GM20000 (cell line): ENCODE results near the gene PPP6C.

Source experiments
- DNase-seq: peaks from one replicate; pipeline ENCODE4 v3.0.0; 2012; ENCODE audit warnings: low spot score
- TF ChIP-seq, protein P1 (sequence below): IDR thresholded peaks from 2 replicates; pipeline ENCODE4 v1.5.1; 2012; ENCODE audit warnings: mild to moderate bottlenecking, control low read depth; ENCODE audit errors: extremely low read depth, missing control alignments

Gene PPP6C

DNA sequence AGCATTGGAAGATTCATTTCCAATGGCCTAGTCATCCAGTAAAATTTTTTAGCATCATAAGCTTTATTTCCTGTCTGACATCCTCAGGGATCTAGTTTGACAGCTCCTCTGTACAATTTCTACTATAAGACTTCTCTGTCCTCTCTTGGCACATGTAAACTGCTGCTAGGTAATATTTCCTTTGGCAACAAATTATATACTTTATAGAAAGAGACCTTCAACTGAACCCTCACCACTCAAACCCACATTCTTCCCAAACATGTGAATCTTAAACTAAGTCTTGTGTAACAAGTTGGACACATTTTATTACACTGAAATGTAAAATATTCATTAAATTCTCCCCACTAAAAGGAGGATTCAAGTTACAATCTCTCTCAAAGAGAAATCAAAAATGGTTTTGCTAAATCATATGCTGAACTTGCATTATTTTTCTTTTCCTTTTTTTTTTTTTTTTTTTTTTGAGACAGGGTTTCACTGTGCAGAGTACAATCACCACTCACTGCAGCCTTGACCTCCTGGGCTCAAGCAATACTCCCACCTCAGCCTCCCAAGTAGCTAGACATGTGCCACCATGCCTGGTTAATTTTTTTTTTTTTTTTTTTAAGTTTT lies 83.2 kb downstream of the PPP6C start:
- TF ChIP-seq, protein P1, sequence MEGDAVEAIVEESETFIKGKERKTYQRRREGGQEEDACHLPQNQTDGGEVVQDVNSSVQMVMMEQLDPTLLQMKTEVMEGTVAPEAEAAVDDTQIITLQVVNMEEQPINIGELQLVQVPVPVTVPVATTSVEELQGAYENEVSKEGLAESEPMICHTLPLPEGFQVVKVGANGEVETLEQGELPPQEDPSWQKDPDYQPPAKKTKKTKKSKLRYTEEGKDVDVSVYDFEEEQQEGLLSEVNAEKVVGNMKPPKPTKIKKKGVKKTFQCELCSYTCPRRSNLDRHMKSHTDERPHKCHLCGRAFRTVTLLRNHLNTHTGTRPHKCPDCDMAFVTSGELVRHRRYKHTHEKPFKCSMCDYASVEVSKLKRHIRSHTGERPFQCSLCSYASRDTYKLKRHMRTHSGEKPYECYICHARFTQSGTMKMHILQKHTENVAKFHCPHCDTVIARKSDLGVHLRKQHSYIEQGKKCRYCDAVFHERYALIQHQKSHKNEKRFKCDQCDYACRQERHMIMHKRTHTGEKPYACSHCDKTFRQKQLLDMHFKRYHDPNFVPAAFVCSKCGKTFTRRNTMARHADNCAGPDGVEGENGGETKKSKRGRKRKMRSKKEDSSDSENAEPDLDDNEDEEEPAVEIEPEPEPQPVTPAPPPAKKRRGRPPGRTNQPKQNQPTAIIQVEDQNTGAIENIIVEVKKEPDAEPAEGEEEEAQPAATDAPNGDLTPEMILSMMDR, result no peak
- DNase-seq, result no peak

DNA sequence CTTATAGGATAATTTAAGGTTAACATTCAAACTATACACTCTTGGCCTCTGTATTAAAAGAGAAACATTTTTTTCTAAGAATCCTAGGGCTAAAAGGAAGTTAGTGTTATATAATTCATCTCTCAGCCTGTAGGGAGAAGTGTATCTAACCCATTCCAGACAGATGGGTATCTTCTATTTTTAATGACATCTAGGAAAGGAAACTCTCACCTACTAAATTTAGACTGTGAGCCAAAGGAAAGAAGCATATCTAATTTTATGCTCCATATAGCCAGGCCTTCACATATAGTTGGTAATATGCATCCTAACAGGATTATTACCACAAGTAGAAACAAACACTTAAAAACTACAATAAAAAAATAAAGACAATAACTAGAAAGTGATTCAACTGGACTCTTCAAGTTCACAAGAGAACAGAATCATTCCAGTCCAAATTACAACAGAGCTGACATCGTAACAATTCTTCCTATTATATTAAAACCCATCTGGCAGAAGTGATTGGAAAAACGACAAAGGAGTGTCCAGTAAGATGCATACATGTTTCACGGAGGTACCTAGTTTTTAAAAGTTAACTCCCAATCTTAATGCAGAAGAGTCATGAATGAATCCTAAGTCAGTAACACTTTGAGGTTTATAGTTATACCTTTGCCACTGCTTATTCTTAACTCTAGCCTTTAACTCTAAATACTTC lies 85.7 kb downstream of the PPP6C start:
- no peak for DNase-seq

DNA sequence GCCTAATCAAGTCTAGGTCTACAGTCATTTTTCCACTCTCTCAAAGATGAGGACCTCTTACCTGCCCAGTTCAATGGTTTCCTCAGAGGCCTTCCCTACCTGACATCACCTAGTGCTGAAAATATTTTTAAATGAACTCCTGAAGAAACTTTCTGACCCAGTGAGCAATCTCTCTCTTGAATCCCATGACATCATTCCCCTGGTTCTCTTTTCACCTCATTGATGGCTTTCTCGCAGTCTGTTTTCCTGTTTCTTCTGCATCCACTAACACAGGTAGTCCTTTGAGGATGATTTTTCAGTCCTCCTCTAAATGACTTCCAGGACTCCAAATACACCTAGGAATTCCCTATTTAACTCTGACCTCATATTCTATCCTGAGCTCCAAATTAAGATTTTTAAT lies 86.6 kb downstream of the PPP6C start:
- DNase-seq, result no peak
- TF ChIP-seq, protein P1, result no peak

More for the DNA sequence above, 85.7 kb downstream of the PPP6C start:
- TF ChIP-seq, protein P1, result no peak

DNA sequence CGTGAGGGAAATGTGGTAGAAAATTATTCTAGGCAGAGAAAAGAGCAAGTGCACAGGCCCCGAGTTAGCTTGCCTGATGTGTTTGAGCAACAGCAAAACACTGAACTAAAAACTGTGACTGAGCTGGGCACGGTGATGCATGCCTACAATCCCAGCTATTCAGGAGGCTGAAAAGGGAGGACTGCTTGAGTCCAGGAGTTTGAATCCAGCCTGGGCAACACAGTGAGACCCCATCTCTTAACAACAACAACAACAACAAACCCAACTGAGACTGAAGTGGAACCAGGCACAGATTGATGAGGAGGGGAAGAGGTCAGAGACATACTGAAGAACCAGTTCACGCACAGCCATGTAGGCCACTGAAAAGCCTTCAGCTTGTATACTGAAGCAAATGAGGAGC lies 88.8 kb downstream of the PPP6C start:
- DNase-seq, result no peak
- TF ChIP-seq, protein P1, result no peak

DNA sequence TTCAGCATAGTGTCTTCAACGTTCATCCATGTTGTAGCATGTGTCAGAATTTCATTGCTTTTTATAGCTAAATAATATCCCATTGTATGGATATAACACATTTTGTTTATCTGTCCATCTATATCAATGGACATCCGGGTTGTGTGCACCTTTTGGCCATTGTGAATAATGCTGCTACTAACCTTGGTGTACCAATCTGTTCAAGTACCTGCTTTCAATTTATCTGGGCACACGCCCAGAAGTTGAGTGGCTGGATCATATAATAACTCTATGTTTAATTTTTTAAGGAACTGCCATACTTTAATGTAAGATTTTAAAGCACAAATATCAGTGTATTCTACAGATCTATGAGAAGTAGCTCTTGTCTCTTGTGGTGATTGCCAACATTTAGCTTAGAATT lies 89.8 kb downstream of the PPP6C start:
- no peak for DNase-seq
- TF ChIP-seq, protein P1, result no peak
